Measurements from ENCODE around the gene TAL1.

TAL1 gene

GRCh38 chr1:47229031-47229885, 2.8 kb downstream of the TAL1 start:
- no peak for DNase-seq

DNA sequence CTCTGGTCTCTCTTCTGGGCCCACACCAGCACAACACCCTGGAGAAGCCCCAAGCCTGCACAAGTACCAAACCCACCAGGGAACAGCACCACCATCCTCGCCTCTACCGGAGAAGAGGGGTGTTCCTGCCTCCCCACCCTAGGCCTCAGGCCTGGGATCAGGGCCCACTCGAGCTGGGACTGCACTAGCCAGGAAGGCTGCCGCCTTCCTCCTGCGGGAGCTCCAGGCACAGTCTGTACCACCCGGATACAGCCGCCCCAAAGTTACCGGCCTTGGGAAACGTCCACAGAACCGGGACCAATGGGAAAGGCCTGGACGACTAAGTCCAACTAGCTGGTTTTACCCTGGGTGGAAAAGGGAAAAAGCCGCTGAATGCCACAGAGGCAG, 3.4 kb downstream of the TAL1 start:
- DNase-seq, result no peak

- DNase-seq, result no peak
Observed at GRCh38 chr1:47227341-47228232, 4.4 kb downstream of the TAL1 start.

GRCh38 chr1:47226839-47227215, 5.2 kb downstream of the TAL1 start:
- DNase-seq, result no peak

DNA sequence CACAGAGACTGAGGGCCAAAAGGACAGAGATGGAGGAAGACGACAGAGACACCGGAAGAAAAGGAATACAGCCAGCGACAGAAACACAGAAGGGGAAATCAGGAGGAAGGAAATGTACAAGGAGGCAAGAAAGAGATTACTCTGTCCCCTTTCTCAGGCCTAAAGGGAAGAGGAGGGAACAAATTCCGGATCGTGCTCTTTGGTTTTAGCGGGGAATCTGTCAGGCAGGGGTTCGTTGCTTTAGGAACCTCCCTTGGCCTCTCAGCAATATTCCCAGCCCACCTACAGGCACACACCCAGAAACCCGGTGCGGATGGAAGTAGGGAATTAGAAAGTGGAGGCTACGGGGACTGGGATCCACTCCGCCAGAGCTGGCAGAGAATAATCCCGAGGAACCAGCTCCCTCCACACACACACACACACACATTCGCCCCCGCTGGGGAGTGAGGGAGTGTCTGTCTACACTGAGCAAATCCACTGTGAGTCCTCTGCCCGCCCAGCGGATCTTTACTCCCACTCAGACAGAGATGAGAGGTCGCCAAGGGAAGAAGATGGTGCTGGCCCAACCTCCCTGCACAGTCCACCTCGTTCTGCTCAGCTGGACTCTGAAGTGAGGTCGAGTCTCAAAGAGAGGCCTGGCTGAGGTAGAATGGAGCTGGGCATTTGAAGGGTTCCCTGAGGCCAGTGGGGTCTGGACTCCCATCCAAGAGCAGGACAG, 5.7 kb downstream of the TAL1 start:
- no peak for DNase-seq

DNA sequence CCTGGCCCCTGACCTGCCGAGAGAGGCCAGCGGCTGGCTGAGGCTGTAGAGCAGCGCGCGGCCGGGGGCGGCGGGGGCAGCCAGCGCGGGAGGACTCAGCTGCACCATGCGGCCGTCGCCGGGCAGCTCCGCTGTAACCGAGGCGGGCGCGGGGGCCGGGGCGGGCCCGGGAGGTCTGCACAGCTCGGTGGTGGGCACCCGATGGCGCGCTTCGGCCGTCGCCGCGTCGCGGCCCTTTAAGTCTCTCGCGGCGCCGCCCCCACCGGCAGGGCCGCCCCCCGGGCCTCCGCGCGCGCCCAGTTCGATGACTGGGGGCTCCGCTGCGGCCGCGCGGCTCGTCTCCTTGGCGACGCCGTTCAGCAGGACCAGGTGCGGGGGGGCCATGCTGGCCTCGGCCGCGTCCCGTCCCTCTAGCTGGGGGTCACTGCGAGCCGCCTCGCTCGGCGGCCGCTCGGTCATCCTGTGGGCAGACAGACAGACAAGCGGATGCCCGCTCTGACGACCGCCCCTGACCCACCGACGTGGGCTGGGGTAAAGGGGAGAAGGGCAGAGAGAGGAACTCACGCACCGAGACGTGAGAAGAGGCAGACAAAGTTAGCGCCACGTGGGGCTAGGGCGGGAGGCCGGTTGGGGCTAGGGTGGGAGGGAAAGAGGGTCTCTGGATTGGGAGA, 6.5 kb downstream of the TAL1 start:
- no peak for DNase-seq

DNA sequence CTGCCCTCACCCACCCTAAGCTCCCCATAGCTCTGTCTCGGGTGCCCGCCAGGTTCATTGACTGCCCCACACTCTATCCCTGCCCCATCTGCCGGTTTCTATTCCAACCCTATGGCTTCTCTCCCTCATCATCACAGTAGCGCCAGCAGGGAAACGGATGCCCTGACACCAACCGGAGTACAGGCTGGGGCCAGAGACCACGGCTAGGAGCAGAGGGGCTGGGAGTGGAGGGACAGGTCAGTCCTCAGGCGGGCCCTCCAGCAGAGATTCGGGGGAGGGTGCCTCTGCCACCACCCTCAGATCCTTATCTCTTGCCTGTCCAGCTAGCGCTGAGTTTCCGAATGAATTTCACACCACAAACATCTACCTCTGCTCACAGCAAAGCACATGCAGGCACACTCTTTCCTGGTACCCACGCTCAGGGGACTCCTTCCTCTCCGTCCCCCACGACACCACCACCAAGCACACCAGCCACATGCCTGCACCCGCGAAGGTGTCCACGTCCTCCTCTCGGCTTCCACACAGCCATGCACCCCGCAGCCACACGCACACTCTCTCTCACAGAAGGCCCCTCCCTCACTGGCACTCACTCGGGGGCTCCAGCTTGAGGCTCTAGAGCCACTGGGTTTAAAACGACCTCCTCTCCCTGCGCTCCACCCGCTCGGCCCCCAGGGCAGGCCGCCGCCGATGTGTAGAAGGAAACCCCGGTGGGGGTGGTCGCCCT, 7.2 kb downstream of the TAL1 start:
- no peak for DNase-seq

DNA sequence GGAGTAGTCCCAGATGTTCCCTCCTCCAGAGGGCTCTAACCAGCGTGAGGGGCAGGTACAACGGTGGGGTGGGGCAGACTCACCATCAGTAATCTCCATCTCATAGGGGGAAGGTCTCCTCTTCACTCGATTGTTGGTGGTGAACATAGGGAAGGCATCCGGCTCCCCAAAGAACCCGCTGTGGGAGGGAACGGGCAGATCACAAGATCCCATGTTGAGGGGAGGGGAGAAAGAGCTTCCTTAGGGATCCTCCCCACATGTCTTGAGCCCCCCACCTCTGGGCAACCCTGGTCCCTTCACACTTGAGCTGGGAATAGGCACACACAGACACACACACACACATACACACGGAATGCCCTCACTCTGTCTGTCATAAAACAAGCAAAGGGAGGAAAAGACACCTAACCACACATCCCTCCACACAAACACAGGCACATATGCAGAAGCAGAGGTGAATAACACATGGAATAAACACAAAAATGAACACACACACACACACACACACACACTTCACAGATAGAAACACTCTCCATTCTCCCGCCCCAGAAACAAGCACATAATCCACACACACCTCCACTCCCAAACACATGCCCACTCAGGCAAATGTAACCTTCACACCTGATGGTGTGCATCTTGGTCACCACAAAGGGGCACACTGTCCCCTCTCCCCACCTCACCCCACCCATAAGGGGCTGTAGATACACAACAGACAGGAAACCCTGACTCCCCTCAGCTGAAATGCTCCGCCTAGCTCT, 7.9 kb downstream of the TAL1 start:
- no peak for DNase-seq

DNA sequence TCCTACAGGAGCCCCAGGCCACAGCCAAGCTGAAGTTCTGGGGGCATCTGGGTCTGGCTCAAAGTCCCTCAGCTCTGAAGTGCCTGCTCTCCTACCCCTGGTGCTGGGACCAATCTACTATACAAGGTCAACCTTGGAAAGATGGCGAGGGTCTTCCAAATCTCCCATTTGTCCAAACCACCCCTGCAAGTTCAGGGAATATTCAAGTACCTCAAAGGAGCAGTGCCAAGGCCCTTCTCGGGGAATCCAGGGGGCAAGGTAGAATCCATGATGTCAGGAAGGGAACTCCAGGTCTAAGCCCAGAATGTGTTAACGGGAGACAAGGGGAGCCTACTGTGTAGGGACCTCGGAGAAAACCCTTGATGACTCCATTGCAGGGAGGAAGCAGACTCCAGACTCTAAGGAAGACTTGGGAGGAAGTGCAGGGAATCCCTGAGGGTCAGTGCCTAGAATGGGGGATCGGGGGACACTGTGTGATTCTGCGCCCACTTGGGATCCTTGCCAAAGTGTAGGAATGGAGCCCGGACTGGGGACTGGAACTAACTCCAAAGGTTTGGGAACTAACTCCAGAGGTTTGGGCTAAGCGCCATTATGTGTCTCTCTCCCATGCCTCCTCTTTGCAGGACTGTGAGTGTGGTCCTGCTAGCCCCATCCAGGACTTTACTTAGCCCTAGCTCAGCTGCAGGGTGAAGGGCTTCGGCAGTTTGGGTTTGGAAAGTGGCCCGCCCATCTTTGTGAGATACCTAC, 8.7 kb downstream of the TAL1 start:
- DNase-seq, result no peak

GRCh38 chr1:47222476-47222875, 9.5 kb downstream of the TAL1 start:
- DNase-seq, result no peak

- no peak for DNase-seq
Observed at GRCh38 chr1:47219590-47220220, 12.3 kb downstream of the TAL1 start.

DNA sequence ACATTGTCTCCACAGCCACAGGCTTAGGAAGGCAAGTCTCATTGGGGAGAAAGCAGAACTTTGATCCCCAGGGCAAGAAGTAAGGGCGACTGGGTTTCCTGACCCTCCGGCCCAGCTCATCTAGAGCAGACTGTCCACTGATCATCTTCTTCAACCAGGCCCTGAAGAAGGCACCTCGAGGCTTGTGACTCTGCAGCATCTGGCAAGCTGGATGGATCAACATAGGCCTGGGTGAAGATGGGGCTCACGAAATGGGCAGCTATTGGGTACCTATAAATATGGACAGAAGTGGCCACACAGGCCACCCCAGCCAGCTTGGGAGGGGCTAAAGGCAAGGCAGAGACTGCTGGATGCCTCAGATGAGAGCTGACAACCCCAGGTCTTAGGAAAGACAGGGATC, 13.0 kb downstream of the TAL1 start:
- DNase-seq, result no peak

DNA sequence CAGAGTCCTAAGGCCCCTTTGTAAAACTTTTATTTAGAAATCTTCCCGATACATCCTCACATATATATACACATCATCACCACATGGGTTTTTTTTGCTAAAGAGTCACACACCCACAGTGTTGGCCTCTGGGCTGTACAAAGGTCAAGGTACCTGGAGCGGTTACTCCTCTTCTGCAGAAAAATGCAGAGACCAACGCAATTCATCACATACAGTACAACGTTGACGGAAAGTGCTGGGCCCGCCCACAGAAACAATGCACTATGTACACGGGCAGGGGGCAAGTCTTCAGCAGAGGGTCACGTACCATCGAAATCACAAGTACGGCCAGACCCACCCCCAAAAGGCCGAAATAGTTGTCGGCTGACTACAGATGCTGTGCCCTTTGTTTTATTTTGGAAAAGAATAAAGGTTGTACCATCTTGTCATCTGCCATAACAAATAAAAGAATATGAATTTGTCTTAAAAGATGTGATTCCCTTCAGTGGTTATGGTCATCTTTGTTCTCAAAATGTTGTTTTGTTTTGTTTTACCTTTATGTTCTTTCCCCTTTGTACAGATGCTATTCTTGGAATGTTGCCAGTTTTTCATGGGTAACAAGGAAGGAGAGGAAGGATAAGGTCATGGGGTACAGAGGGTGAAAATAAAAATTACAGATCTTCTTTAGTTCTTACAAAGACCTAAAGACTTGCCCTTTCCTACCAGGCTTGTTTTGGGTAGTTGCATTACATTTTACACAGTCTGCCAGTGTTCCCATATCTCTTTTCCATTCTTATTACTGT, 15.6 kb downstream of the TAL1 start:
- no peak for DNase-seq

- no peak for DNase-seq
Observed at GRCh38 chr1:47215713-47216112, 16.3 kb downstream of the TAL1 start.

DNA sequence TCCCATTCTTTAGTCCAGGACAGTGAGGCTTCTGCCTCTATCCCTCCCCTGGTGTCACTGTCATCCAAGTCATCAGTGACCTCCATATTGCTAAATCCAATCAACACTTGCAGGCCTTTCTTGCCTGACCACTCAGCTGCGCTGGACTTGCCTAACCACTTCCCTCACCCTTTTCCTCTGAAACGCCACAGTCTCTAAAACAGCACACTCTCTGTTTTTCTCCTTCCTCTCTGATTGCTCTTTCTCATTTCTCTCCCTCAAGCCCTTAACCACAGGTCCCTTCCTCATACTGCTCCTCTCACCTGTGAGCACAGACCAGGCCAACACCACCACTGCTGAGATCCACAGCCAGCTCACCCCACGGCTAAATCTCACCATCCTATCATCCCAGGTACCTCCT, 17.5 kb downstream of the TAL1 start:
- no peak for DNase-seq

GRCh38 chr1:47213230-47213963, 18.6 kb downstream of the TAL1 start:
- no peak for DNase-seq

DNA sequence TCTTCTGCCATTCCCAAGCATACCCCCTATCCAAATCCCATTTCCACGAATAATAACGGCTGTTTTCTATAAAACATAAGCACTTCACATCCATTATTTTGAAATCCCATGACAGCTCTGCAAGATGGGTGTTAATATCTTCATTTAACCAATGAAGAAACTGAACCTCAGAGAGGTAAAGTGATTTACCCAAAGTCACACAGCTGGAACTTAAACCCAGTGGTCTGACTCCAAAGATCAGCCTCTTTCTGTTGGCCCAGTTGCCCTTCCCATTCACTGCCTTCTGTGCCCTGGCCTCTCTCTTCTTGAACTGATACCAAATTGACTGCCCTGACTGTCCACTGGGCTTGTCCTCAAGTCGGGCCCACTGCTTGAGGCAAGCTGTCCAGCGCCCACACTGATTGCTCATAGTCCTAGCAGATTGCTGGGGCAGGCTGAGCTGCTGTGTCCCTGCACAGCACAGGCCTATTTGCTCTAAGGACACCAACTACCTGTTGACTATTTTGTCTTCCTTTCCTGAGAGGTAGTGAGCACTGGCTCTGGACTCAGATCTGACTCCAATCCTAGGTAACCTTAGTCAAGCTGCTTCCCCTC, 19.3 kb downstream of the TAL1 start:
- no peak for DNase-seq

DNA sequence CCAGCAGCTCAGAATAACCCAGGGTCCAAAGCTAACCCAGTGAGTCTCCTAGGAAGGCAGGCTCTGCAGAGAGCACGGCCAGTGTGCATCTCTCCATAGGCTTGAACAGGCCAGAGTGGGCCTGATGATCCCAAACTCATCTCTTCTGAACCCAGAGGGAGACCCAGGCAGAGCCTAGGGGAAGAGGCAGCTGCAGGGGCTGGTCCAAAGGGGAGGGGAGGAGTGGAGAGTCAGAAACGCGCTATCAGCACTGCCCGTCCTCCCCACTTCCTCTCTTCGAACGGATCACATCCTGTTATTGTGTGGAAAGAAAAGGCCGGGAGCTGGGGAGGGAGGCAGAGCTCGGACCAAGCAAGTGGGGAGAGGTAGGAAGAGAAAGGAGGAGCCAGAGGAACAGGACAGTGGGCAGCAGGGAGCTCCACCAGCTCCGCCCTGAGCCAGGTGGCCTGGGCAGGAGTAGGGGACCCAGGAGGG, 20.2 kb downstream of the TAL1 start:
- no peak for DNase-seq
